ENCODE data around the gene MALSU1. TPM values are rescaled to one million over a fixed set of nuclear protein-coding genes. Genes with fewer than 3 reads are reported as not detected.

Gene MALSU1
- polyA plus RNA-seq, 1 of the 3 experiments (the other 2 are of a cell fraction), result 102 TPM

- Histone ChIP-seq H3K9ac (no peak overlapping the region), H3K9me3 (no peaks in the 10 kb centered on the region), H3K79me2 (ENCODE audit: insufficient read depth) (peaks cover 58% of the 10 kb centered on the region), H3K4me2 (peak overlapping the region; percentile 74), H2AFZ (ENCODE audit: low read depth) (no peak overlapping the region), H3F3A (replicated peaks; ENCODE audit: insufficient read depth) (peaks cover 49% of the 10 kb centered on the region), H3K27ac (ENCODE audit: low read depth in 2 of 2, low read length in 1 of 2) (peak overlapping the region; percentile 70 to 89), H3K9me2 (no peaks in the 10 kb centered on the region), H3K4me1 (ENCODE audit: control insufficient read depth in 1 of 2, insufficient read depth in 2 of 2, low read depth in 1 of 2, low read length in 1 of 2) (peaks cover 14 to 46% of the 10 kb centered on the region in 2 experiments), H3K36me3 (replicated peaks in 1 of 2; ENCODE audit: control insufficient read depth in 1 of 2, insufficient read depth in 2 of 2, low read length in 1 of 2) (peaks cover 24 to 25% of the 10 kb centered on the region in 2 experiments), H3K27me3 (ENCODE audit: insufficient read depth) (no peaks in the 10 kb centered on the region), H3K4me3 (ENCODE audit: low read depth in 2 of 2, low read length in 1 of 2) (no peak overlapping the region), H4K20me1 (ENCODE audit: insufficient read depth) (peaks cover 5% of the 10 kb centered on the region)
- ChIA-PET CTCF (interaction anchor here (1.0 to 1.6 kb wide), 8 partner anchors 8 to 194 kb away, joined by 3 to 6 read pairs (median 4); no protein-coding TSS in a partner anchor), POLR2A (no interaction called here)
- DNase-seq, result no peak
- TF ChIP-seq, protein P1, sequence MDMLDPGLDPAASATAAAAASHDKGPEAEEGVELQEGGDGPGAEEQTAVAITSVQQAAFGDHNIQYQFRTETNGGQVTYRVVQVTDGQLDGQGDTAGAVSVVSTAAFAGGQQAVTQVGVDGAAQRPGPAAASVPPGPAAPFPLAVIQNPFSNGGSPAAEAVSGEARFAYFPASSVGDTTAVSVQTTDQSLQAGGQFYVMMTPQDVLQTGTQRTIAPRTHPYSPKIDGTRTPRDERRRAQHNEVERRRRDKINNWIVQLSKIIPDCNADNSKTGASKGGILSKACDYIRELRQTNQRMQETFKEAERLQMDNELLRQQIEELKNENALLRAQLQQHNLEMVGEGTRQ (IDR thresholded peaks at IDR 0.05; ENCODE audit: borderline replicate concordance, low read depth, low read length), result no peak
- no peak for TF ChIP-seq MAX (IDR thresholded peaks at IDR 0.05; ENCODE audit: low read depth)
- TF ChIP-seq FOXJ3 (CRISPR knock-in tag; IDR thresholded peaks at IDR 0.05), result no peak
- no peak for TF ChIP-seq SMC3 (IDR thresholded peaks at IDR 0.05; ENCODE audit: low read depth, low read length)
- no peak for TF ChIP-seq MEF2A (IDR thresholded peaks at IDR 0.05; ENCODE audit: borderline replicate concordance, low read depth)
- TF ChIP-seq, protein P2, sequence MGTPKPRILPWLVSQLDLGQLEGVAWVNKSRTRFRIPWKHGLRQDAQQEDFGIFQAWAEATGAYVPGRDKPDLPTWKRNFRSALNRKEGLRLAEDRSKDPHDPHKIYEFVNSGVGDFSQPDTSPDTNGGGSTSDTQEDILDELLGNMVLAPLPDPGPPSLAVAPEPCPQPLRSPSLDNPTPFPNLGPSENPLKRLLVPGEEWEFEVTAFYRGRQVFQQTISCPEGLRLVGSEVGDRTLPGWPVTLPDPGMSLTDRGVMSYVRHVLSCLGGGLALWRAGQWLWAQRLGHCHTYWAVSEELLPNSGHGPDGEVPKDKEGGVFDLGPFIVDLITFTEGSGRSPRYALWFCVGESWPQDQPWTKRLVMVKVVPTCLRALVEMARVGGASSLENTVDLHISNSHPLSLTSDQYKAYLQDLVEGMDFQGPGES (IDR thresholded peaks at IDR 0.05; ENCODE audit: low read depth, low read length), result no peak
- TF ChIP-seq JUND (IDR thresholded peaks at IDR 0.05), result no peak
- no peak for TF ChIP-seq FOSL2 (IDR thresholded peaks at IDR 0.05; ENCODE audit: borderline replicate concordance, low read depth)
- TF ChIP-seq YY1 (IDR thresholded peaks at IDR 0.05; ENCODE audit: low read depth), result no peak
- no peak for TF ChIP-seq TCF12 (IDR thresholded peaks at IDR 0.05)
- no peak for TF ChIP-seq RFX5 (IDR thresholded peaks at IDR 0.05; ENCODE audit: low read length)
- TF ChIP-seq CTCF (IDR thresholded peaks at IDR 0.05), result no peak
- no peak for TF ChIP-seq MXI1 (IDR thresholded peaks at IDR 0.05; ENCODE audit: low read depth, low read length)
- no peak for TF ChIP-seq NFIC (IDR thresholded peaks at IDR 0.05; ENCODE audit: borderline replicate concordance)
- WGBS (ENCODE audit: low lambda C conversion rate), result 96% methylated on average over 2 of the region's 2 CpGs
These were observed 51.3 kb downstream of the MALSU1 start for GRCh38 chr7:23350466-23350865.

DNA sequence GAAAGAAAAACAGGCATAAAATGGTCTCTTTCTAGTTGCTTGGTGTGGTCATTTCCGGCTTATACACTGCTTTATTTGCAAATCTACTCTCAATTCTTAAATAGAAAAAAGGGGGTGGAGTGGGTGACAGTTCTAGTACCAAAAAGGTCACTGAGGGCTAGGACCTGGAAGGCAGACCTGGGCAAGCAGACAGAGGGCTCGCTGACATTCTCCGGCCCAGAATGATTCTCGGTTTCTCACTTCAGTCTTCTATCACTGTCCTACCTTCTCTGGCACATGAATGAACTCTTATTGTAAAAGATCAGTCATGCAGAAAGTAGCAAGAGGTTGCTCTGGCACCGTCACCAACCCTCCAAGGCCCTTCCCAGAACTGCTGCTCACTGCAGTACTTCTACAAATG lies 54.0 kb downstream of the MALSU1 start:
- no peak for DNase-seq
- Histone ChIP-seq H3K27me3 (ENCODE audit: insufficient read depth) (no peaks in the 10 kb centered on the region), H3K4me2 (no peak overlapping the region), H3K4me3 (ENCODE audit: low read depth in 2 of 2, low read length in 1 of 2) (no peak overlapping the region), H3F3A (replicated peaks; ENCODE audit: insufficient read depth) (peaks cover 49% of the 10 kb centered on the region), H3K9ac (no peak overlapping the region), H3K9me3 (no peaks in the 10 kb centered on the region), H3K9me2 (no peaks in the 10 kb centered on the region), H2AFZ (ENCODE audit: low read depth) (no peak overlapping the region), H3K4me1 (ENCODE audit: control insufficient read depth in 1 of 2, insufficient read depth in 2 of 2, low read depth in 1 of 2, low read length in 1 of 2) (peaks cover 9 to 41% of the 10 kb centered on the region in 2 experiments), H3K79me2 (ENCODE audit: insufficient read depth) (peaks cover 66% of the 10 kb centered on the region), H3K27ac (ENCODE audit: low read depth in 2 of 2, low read length in 1 of 2) (no peak overlapping the region), H3K36me3 (replicated peaks in 1 of 2; ENCODE audit: control insufficient read depth in 1 of 2, insufficient read depth in 2 of 2, low read length in 1 of 2) (peaks cover 11 to 13% of the 10 kb centered on the region in 2 experiments), H4K20me1 (ENCODE audit: insufficient read depth) (peaks cover 15% of the 10 kb centered on the region)
- ChIA-PET CTCF (interaction anchor here (0.7 to 1.0 kb wide), 2 partner anchors 22 to 192 kb away, joined by 3 read pairs; no protein-coding TSS in a partner anchor), POLR2A (no interaction called here)
- 98% methylated on average over 5 of the region's 5 CpGs for WGBS (ENCODE audit: low lambda C conversion rate)
- TF ChIP-seq MEF2A (IDR thresholded peaks at IDR 0.05; ENCODE audit: borderline replicate concordance, low read depth), result no peak
- no peak for TF ChIP-seq FOXM1 (IDR thresholded peaks at IDR 0.05; ENCODE audit: low read depth)
- no peak for TF ChIP-seq ELF1 (IDR thresholded peaks at IDR 0.05)
- TF ChIP-seq, protein P3, sequence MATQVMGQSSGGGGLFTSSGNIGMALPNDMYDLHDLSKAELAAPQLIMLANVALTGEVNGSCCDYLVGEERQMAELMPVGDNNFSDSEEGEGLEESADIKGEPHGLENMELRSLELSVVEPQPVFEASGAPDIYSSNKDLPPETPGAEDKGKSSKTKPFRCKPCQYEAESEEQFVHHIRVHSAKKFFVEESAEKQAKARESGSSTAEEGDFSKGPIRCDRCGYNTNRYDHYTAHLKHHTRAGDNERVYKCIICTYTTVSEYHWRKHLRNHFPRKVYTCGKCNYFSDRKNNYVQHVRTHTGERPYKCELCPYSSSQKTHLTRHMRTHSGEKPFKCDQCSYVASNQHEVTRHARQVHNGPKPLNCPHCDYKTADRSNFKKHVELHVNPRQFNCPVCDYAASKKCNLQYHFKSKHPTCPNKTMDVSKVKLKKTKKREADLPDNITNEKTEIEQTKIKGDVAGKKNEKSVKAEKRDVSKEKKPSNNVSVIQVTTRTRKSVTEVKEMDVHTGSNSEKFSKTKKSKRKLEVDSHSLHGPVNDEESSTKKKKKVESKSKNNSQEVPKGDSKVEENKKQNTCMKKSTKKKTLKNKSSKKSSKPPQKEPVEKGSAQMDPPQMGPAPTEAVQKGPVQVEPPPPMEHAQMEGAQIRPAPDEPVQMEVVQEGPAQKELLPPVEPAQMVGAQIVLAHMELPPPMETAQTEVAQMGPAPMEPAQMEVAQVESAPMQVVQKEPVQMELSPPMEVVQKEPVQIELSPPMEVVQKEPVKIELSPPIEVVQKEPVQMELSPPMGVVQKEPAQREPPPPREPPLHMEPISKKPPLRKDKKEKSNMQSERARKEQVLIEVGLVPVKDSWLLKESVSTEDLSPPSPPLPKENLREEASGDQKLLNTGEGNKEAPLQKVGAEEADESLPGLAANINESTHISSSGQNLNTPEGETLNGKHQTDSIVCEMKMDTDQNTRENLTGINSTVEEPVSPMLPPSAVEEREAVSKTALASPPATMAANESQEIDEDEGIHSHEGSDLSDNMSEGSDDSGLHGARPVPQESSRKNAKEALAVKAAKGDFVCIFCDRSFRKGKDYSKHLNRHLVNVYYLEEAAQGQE (IDR thresholded peaks at IDR 0.05; ENCODE audit: low read depth, low read length), result no peak
- TF ChIP-seq YY1 (IDR thresholded peaks at IDR 0.05; ENCODE audit: low read depth), result no peak
- TF ChIP-seq RAD21 (IDR thresholded peaks at IDR 0.05; ENCODE audit: low read length), result no peak
- TF ChIP-seq, protein P1 (IDR thresholded peaks at IDR 0.05; ENCODE audit: borderline replicate concordance, low read depth, low read length), result no peak
- TF ChIP-seq GATA2 (CRISPR knock-in tag; IDR thresholded peaks at IDR 0.05), result no peak
- no peak for TF ChIP-seq JUND (IDR thresholded peaks at IDR 0.05)
- no peak for TF ChIP-seq EP300 (IDR thresholded peaks at IDR 0.05; ENCODE audit: borderline replicate concordance in 1 of 2, low read depth in 1 of 2, low read length in 1 of 2)
